SH-SY5Y (cell line): ENCODE results near the gene SIGLEC6.

Experiments
- GATA2 ChIP-seq: IDR thresholded peaks from 2 replicates; pipeline ENCODE4 v1.6.1; 2011; ENCODE audit warnings: mild to moderate bottlenecking, low read depth, low read length
- GATA3 ChIP-seq: IDR thresholded peaks from 2 replicates; pipeline ENCODE4 v1.6.1; 2011; ENCODE audit warnings: low read depth, mild to moderate bottlenecking, low read length, moderate library complexity

DNA sequence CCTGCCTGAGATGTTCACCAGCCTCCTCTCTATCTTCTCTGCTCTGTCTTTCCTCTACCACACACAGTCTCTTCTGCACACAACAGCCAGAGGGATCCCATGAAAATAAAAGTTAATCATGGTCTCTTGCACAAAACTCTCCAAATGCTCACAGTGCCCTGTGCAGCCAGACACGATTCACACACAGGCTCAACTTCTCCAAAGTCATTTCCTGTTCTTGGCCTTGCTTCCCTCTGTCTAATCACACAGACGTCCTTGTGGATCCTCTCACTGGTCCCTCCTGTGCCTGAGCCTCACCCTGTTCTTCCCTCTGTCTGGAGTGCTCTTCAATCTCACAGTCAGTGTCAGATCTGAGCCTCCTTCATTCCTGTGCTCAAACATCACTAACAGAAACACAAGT is 37.7 kb downstream of the SIGLEC6 start:
- TF ChIP-seq GATA2, result no peak
- TF ChIP-seq GATA3, result no peak
